ENCODE measurements around the gene ASB16. TPM values are rescaled to one million over a fixed set of nuclear protein-coding genes. Genes with fewer than 3 reads are reported as not detected.
A peak's percentile ranks its signal among the peaks of the same experiment; 100 is the strongest.

ASB16 gene
- total and polyA plus RNA-seq, 9 of the 15 experiments (the other 6 are each of a cell fraction or from before 2014, with no cell fraction given): 0.03 to 0.07 TPM; not detected in 7

DNA sequence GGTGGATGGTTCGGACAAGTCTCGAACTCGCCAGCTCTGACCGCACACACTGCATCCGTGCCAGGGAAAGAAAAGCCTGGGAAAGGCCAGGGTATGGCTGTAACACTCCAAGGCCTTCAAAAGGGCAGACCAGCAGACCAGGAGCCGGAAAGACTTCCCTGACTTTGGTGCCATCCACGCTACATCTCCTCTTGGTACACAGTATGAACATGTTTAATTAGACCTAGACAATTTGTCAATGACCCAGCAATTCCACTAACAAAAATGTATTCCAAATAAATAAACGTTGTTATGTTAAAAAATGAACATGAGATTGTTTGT lies 46.4 kb upstream of the ASB16 start (continued):
- TF ChIP-seq SAP30 (IDR thresholded peaks at IDR 0.05; ENCODE audit: borderline replicate concordance, insufficient read depth, low read depth, low read length, poor library complexity, severe bottlenecking): no peak
- TF ChIP-seq FOXK1 (CRISPR knock-in tag; IDR thresholded peaks at IDR 0.05; ENCODE audit: borderline replicate concordance): 0 out of 2 replicates have a peak, but pooled peaks have one; percentile 48
- no peak for TF ChIP-seq NFXL1 (CRISPR knock-in tag; IDR thresholded peaks at IDR 0.05)
- TF ChIP-seq SRF (CRISPR knock-in tag; IDR thresholded peaks at IDR 0.05): no peak
- TF ChIP-seq ZNF444 (CRISPR knock-in tag; IDR thresholded peaks at IDR 0.05): no peak
- peak; percentile 56 for TF ChIP-seq POLR2B (IDR thresholded peaks at IDR 0.05; ENCODE audit: low read depth, partially characterized antibody)
- no peak for TF ChIP-seq ELF1 (tag; IDR thresholded peaks at IDR 0.05)
- TF ChIP-seq, protein P1, sequence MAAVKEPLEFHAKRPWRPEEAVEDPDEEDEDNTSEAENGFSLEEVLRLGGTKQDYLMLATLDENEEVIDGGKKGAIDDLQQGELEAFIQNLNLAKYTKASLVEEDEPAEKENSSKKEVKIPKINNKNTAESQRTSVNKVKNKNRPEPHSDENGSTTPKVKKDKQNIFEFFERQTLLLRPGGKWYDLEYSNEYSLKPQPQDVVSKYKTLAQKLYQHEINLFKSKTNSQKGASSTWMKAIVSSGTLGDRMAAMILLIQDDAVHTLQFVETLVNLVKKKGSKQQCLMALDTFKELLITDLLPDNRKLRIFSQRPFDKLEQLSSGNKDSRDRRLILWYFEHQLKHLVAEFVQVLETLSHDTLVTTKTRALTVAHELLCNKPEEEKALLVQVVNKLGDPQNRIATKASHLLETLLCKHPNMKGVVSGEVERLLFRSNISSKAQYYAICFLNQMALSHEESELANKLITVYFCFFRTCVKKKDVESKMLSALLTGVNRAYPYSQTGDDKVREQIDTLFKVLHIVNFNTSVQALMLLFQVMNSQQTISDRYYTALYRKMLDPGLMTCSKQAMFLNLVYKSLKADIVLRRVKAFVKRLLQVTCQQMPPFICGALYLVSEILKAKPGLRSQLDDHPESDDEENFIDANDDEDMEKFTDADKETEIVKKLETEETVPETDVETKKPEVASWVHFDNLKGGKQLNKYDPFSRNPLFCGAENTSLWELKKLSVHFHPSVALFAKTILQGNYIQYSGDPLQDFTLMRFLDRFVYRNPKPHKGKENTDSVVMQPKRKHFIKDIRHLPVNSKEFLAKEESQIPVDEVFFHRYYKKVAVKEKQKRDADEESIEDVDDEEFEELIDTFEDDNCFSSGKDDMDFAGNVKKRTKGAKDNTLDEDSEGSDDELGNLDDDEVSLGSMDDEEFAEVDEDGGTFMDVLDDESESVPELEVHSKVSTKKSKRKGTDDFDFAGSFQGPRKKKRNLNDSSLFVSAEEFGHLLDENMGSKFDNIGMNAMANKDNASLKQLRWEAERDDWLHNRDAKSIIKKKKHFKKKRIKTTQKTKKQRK (IDR thresholded peaks at IDR 0.05; ENCODE audit: borderline replicate concordance, low read depth, low read length): no peak
- TF ChIP-seq MED1 (CRISPR knock-in tag; IDR thresholded peaks at IDR 0.05; ENCODE audit: borderline replicate concordance): no peak
- no peak for TF ChIP-seq ZNF77 (CRISPR knock-in tag; IDR thresholded peaks at IDR 0.05)
- 0 out of 2 replicates have a peak, but pooled peaks have one; percentile 52 for TF ChIP-seq MEF2A (IDR thresholded peaks at IDR 0.05; ENCODE audit: control insufficient read depth, low read depth, low read length)
- TF ChIP-seq, protein P2, sequence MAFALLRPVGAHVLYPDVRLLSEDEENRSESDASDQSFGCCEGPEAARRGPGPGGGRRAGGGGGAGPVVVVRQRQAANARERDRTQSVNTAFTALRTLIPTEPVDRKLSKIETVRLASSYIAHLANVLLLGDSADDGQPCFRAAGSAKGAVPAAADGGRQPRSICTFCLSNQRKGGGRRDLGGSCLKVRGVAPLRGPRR (CRISPR knock-in tag; IDR thresholded peaks at IDR 0.05): no peak
- no peak for TF ChIP-seq RFX1 (IDR thresholded peaks at IDR 0.05)
- TF ChIP-seq SMARCB1 (IDR thresholded peaks at IDR 0.05; ENCODE audit: insufficient read length, low read depth): peak; percentile 14
- TF ChIP-seq HDAC2 (IDR thresholded peaks at IDR 0.05): no peak
- no peak for TF ChIP-seq FIP1L1 (IDR thresholded peaks at IDR 0.05; ENCODE audit: low read depth, low read length, poor library complexity, severe bottlenecking)
- TF ChIP-seq ZKSCAN1 (IDR thresholded peaks at IDR 0.05; ENCODE audit: low read depth, low read length): no peak
- no peak for TF ChIP-seq POLR3G (IDR thresholded peaks at IDR 0.05; ENCODE audit: extremely low read depth, insufficient read length, insufficient replicate concordance)
- TF ChIP-seq MTA3 (IDR thresholded peaks at IDR 0.05; ENCODE audit: borderline replicate concordance): 0 out of 2 replicates have a peak, but pooled peaks have one; percentile 23
- TF ChIP-seq ZBED1 (IDR thresholded peaks at IDR 0.05): no peak
- TF ChIP-seq ATF1 (CRISPR knock-in tag; IDR thresholded peaks at IDR 0.05): no peak
- no peak for TF ChIP-seq ATF1 (tag; IDR thresholded peaks at IDR 0.05)
- no peak for TF ChIP-seq ZNF384 (IDR thresholded peaks at IDR 0.05; ENCODE audit: low read depth, low read length)
- TF ChIP-seq, protein P3, sequence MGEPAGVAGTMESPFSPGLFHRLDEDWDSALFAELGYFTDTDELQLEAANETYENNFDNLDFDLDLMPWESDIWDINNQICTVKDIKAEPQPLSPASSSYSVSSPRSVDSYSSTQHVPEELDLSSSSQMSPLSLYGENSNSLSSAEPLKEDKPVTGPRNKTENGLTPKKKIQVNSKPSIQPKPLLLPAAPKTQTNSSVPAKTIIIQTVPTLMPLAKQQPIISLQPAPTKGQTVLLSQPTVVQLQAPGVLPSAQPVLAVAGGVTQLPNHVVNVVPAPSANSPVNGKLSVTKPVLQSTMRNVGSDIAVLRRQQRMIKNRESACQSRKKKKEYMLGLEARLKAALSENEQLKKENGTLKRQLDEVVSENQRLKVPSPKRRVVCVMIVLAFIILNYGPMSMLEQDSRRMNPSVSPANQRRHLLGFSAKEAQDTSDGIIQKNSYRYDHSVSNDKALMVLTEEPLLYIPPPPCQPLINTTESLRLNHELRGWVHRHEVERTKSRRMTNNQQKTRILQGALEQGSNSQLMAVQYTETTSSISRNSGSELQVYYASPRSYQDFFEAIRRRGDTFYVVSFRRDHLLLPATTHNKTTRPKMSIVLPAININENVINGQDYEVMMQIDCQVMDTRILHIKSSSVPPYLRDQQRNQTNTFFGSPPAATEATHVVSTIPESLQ (CRISPR knock-in tag; IDR thresholded peaks at IDR 0.05): no peak
- TF ChIP-seq NFRKB (IDR thresholded peaks at IDR 0.05; ENCODE audit: low read depth): 0 out of 2 replicates have a peak, but pooled peaks have one; percentile 35
- 0 out of 2 replicates have a peak, but pooled peaks have one; percentile 9 for TF ChIP-seq NBN (IDR thresholded peaks at IDR 0.05; ENCODE audit: low read depth)
- no peak for TF ChIP-seq ZNF316 (IDR thresholded peaks at IDR 0.05)
